Karpas-422 (cell line): ENCODE data around the gene MSRB3. TPM values are rescaled to one million over a fixed set of nuclear protein-coding genes. Genes with fewer than 3 reads are reported as not detected.
"Not testable (repeated sequence)": the region's sequence is repeated elsewhere in the genome, so short reads cannot be mapped to it uniquely, and the experiment has no call there.

Experiments used
- DNase-seq: peaks from one replicate; pipeline ENCODE4 v3.0.0-alpha.2; 2015
- H2AFZ ChIP-seq: fragments of 200-600 bp; sonication (generic); 2 replicates; pipeline ENCODE4 v1.6.1; 2014; ENCODE audit warnings: antibody characterized with exemption, low read length, mixed read lengths
- H3K27ac ChIP-seq: fragments of 200-600 bp; sonication (generic); 2 replicates; pipeline ENCODE4 v1.5.1; 2014; ENCODE audit warnings: mild to moderate bottlenecking, low read length, moderate library complexity
- H3K27me3 ChIP-seq: fragments of 200-600 bp; sonication (generic); 2 replicates; pipeline ENCODE4 v1.6.1; 2014; ENCODE audit warnings: low read length, mixed read lengths
- H3K36me3 ChIP-seq: fragments of 200-600 bp; sonication (generic); 2 replicates; pipeline ENCODE4 v1.6.1; 2014; ENCODE audit warnings: low read length, mixed read lengths; ENCODE audit not compliant: insufficient read depth
- H3K4me1 ChIP-seq: fragments of 200-600 bp; sonication (generic); 2 replicates; pipeline ENCODE4 v1.6.1; 2014; ENCODE audit warnings: mild to moderate bottlenecking, low read length, mixed read lengths
- H3K4me2 ChIP-seq: fragments of 200-600 bp; sonication (generic); 2 replicates; pipeline ENCODE4 v1.6.1; 2014; ENCODE audit warnings: low read length, low read depth, mild to moderate bottlenecking; ENCODE audit not compliant: poor library complexity, severe bottlenecking
- H3K4me3 ChIP-seq: fragments of 200-600 bp; sonication (generic); 2 replicates; pipeline ENCODE4 v1.5.1; 2014; ENCODE audit warnings: mild to moderate bottlenecking, antibody characterized with exemption, low read length, mixed read lengths
- H3K79me2 ChIP-seq: fragments of 200-600 bp; sonication (generic); 2 replicates; pipeline ENCODE4 v1.6.1; 2014; ENCODE audit warnings: mild to moderate bottlenecking, low read length, mixed read lengths
- H3K9ac ChIP-seq: fragments of 200-600 bp; sonication (generic); 2 replicates; pipeline ENCODE4 v1.6.0; 2014; ENCODE audit warnings: low read length
- H3K9me2 ChIP-seq: fragments of 200-600 bp; sonication (generic), shearing (Covaris generic); replicated peaks from 2 replicates; pipeline ENCODE4 v1.6.0; 2014; ENCODE audit warnings: mild to moderate bottlenecking, low read length, moderate library complexity; ENCODE audit not compliant: insufficient read depth
- H3K9me3 ChIP-seq: fragments of 300-700, 200-600 bp; sonication (generic); 2 replicates; pipeline ENCODE4 v1.6.1; 2014; ENCODE audit warnings: low read length, mixed read lengths
- H4K20me1 ChIP-seq: fragments of 200-600 bp; sonication (generic); 2 replicates; pipeline ENCODE4 v1.6.1; 2014; ENCODE audit warnings: mild to moderate bottlenecking, antibody characterized with exemption, low read length, low read depth; ENCODE audit not compliant: insufficient read depth
- total RNA-seq: library from RNA; depleted of rRNA; stranded (reverse); fragments of >200 nt; shearing (Covaris generic); gene quantifications from 2 replicates; pipeline ENCODE4 v1.2.3, GENCODE V29; 2014; ENCODE audit warnings: low replicate concordance

The MSRB3 gene
- total RNA-seq, 1 experiment from 2014 or later = not detected

DNA sequence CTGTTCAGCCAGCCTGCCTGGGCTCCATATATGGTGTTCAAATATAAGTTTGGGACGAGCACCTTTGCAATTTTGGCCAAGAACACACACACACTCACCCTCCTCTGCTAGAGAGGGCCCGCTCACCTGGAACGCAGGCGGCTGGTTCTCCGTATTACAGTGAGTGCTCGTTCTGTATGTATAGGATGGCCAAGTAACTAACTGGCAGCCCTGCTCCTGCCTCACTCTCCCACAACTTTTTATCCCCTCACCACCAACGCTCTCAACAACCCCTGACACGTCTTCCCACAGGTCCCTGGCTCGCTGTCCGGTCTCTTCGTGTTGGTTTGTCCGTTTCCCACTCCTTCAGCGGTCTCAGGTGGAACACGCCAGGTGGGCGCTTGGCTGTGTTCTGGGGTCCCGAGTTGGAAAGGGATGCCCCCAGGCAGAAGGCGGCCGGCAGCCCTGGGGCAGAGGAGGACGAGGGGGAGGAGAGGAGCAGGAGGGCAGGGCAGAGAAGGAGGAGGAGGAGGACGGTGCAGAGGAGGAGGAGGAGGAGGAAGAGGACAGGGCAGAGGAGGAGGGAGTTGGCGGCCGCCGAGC is 398 bp upstream of the MSRB3 start:
- Histone ChIP-seq H3K4me3 (no peak overlapping the region), H3K79me2 (no peaks in the 10 kb centered on the region), H3K27ac (no peak overlapping the region), H3K36me3 (no peaks in the 10 kb centered on the region), H4K20me1 (no peaks in the 10 kb centered on the region), H3K9me2 (no peaks in the 10 kb centered on the region), H3K9me3 (no peaks in the 10 kb centered on the region), H3K4me2 (no peak overlapping the region), H2AFZ (no peak overlapping the region), H3K4me1 (no peaks in the 10 kb centered on the region; the same call in 1 of the 2 replicates), H3K27me3 (no peaks in the 10 kb centered on the region; the same call in 1 of the 2 replicates), H3K9ac (no peak overlapping the region)
- no peak for DNase-seq

GRCh38 chr12:65279369-65280112 is 1.1 kb downstream of the MSRB3 start:
- Histone ChIP-seq H4K20me1 (no peaks in the 10 kb centered on the region), H3K27me3 (no peaks in the 10 kb centered on the region; the same call in 1 of the 2 replicates), H3K27ac (no peak overlapping the region), H3K79me2 (no peaks in the 10 kb centered on the region), H3K9me3 (no peaks in the 10 kb centered on the region), H3K36me3 (no peaks in the 10 kb centered on the region), H3K4me1 (no peaks in the 10 kb centered on the region; the same call in 1 of the 2 replicates), H3K4me2 (peak overlapping the region; percentile 70), H3K9ac (peak overlapping the region; percentile 39), H3K4me3 (peak overlapping the region; percentile 53), H3K9me2 (no peaks in the 10 kb centered on the region), H2AFZ (no peak overlapping the region)
- no peak for DNase-seq

DNA sequence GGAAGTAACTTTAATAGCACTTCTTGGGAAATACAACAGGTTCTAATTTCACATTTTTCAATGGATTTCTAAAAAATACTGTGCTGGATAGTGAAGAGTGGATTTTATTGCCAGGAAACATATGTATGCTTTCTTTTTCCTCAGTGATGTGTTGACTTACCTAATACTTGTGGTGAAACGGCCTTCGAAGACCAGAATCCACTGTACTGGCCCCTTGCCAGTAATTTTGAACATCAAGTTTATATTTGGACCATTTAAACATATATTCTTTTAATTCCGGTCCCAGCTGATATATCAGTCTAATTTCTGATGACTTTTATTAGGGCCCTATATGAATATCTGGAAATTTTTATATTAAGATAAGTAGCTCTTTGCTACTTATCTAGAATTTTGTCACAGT is 1.8 kb downstream of the MSRB3 start:
- H3K9ac ChIP-seq = no peak overlapping the region
- H3K4me2 ChIP-seq = no peak overlapping the region
- no peak for DNase-seq
- H3K4me1 ChIP-seq = no peaks in the 10 kb centered on the region; the same call in 1 of the 2 replicates
- H3K27me3 ChIP-seq = no peaks in the 10 kb centered on the region; the same call in 1 of the 2 replicates
- no peaks in the 10 kb centered on the region for H4K20me1 ChIP-seq
- H3K36me3 ChIP-seq = no peaks in the 10 kb centered on the region
- H2AFZ ChIP-seq = no peak overlapping the region
- no peak overlapping the region for H3K4me3 ChIP-seq
- H3K9me2 ChIP-seq = no peaks in the 10 kb centered on the region
- H3K79me2 ChIP-seq = no peaks in the 10 kb centered on the region
- H3K9me3 ChIP-seq = no peaks in the 10 kb centered on the region
- H3K27ac ChIP-seq = no peak overlapping the region

DNA sequence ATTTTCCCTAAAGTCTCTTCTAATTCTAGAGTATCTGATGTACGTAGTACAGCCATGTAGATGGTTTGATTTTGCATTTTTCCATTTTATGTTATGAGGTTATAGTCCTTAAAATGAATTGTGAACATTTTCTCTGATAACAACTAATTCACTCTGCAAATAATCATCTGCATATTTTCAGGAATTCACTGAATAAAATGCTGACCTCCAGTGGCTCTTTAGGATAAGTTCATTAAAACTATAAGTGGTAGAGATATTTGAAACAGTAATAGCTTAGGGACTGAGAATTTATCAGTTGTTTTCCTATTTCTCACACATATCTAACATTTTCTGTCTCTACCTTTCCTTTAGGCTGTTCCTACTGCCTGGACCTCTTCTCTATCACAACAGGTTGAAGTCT is 4.4 kb downstream of the MSRB3 start:
- Histone ChIP-seq H3K9ac (no peak overlapping the region), H3K4me1 (no peaks in the 10 kb centered on the region; the same call in 1 of the 2 replicates), H2AFZ (no peak overlapping the region), H3K4me2 (no peak overlapping the region), H3K9me3 (no peaks in the 10 kb centered on the region), H3K27ac (no peak overlapping the region), H3K27me3 (no peaks in the 10 kb centered on the region; the same call in 1 of the 2 replicates), H3K9me2 (no peaks in the 10 kb centered on the region), H3K79me2 (no peaks in the 10 kb centered on the region), H3K36me3 (no peaks in the 10 kb centered on the region), H3K4me3 (no peak overlapping the region), H4K20me1 (no peaks in the 10 kb centered on the region)
- no peak for DNase-seq

GRCh38 chr12:65285532-65285931 is 7.0 kb downstream of the MSRB3 start:
- H3K9me3 ChIP-seq, DNase-seq, H2AFZ ChIP-seq, H3K36me3 ChIP-seq, H3K9me2 ChIP-seq, H3K4me2 ChIP-seq, H3K79me2 ChIP-seq, H3K4me3 ChIP-seq, H3K9ac ChIP-seq, H3K4me1 ChIP-seq, H4K20me1 ChIP-seq, H3K27ac ChIP-seq, H3K27me3 ChIP-seq: not testable (repeated sequence)

GRCh38 chr12:65287426-65287825 is 8.9 kb downstream of the MSRB3 start:
- Histone ChIP-seq H4K20me1 (no peaks in the 10 kb centered on the region), H3K9me3 (no peaks in the 10 kb centered on the region), H3K4me1 (no peaks in the 10 kb centered on the region), H3K27ac (no peak overlapping the region), H3K9ac (no peak overlapping the region), H2AFZ (no peak overlapping the region), H3K27me3 (no peaks in the 10 kb centered on the region), H3K4me2 (no peak overlapping the region), H3K79me2 (no peaks in the 10 kb centered on the region), H3K9me2 (no peaks in the 10 kb centered on the region), H3K4me3 (no peak overlapping the region), H3K36me3 (no peaks in the 10 kb centered on the region)
- no peak for DNase-seq

DNA sequence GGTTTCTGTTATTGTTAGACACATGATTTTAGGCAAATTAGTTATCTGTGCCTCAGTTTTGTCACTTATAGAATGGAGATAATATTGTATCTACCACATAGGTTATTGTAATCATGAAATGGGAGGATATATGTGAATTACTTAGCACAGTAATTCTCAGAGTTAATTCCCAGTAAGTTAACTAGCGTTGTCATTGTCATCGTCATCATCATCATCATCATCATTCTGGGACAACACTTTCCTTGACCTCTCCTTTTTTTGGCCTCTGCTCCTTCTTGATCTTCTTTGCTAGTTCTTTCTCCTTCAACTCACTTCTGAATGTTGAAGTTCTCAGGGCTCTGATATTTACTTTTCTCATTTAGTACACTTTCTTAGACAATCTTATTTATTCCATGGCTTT is 13.8 kb downstream of the MSRB3 start:
- Histone ChIP-seq H3K27me3 (no peaks in the 10 kb centered on the region; the same call in 1 of the 2 replicates), H3K4me1 (no peaks in the 10 kb centered on the region), H3K79me2 (no peaks in the 10 kb centered on the region), H3K4me3 (no peak overlapping the region), H3K9me3 (no peaks in the 10 kb centered on the region), H3K4me2 (no peak overlapping the region), H3K27ac (no peak overlapping the region), H2AFZ (no peak overlapping the region), H3K36me3 (no peaks in the 10 kb centered on the region), H3K9me2 (no peaks in the 10 kb centered on the region), H4K20me1 (no peaks in the 10 kb centered on the region), H3K9ac (no peak overlapping the region)
- DNase-seq = no peak

DNA sequence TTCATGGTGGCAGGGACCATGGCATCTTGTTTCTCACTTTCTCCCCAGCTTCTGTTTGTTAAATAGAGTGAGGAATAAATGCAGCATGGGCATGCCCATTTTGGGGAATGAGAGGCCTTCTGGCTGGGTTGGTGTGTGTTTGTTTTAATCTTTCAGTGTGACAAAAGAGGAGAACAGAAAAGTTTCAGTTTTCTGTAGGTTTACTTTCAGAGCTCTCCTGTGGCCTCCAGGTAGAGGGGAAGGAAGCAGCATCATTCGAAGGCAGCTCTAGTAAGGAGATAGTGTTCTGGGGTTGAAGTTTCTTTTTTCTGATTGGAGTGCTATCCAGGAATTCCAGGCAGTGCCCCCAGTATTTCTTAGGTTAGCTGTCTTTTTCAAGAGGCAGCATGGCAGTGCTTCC is 15.3 kb downstream of the MSRB3 start:
- H3K4me2 ChIP-seq = no peak overlapping the region
- H3K27ac ChIP-seq = no peak overlapping the region
- H4K20me1 ChIP-seq = no peaks in the 10 kb centered on the region
- H2AFZ ChIP-seq = no peak overlapping the region
- H3K9me3 ChIP-seq = no peaks in the 10 kb centered on the region
- no peaks in the 10 kb centered on the region for H3K36me3 ChIP-seq
- no peaks in the 10 kb centered on the region; the same call in 1 of the 2 replicates for H3K27me3 ChIP-seq
- no peak overlapping the region for H3K4me3 ChIP-seq
- H3K9me2 ChIP-seq = no peaks in the 10 kb centered on the region
- no peaks in the 10 kb centered on the region for H3K4me1 ChIP-seq
- H3K9ac ChIP-seq = no peak overlapping the region
- H3K79me2 ChIP-seq = no peaks in the 10 kb centered on the region
- no peak for DNase-seq
